IPS-18c (cell line): ENCODE data around the gene TRPC4.

Experiments used
- H3K4me3 ChIP-seq: 2 replicates; pipeline ENCODE4 v1.7.0; 2013; ENCODE audit warnings: low read depth, mild to moderate bottlenecking, low read length, moderate library complexity; ENCODE audit not compliant: insufficient read depth
- H3K9me3 ChIP-seq: one replicate; pipeline ENCODE4 v1.6.1; 2013; ENCODE audit warnings: mild to moderate bottlenecking, low read length, moderate library complexity; ENCODE audit not compliant: control insufficient read depth, insufficient read depth

Gene TRPC4

GRCh38 chr13:37755349-37755748 lies 114.2 kb downstream of the TRPC4 start:
- Histone ChIP-seq H3K4me3 (no peak overlapping the region), H3K9me3 (no peaks in the 10 kb centered on the region)

DNA sequence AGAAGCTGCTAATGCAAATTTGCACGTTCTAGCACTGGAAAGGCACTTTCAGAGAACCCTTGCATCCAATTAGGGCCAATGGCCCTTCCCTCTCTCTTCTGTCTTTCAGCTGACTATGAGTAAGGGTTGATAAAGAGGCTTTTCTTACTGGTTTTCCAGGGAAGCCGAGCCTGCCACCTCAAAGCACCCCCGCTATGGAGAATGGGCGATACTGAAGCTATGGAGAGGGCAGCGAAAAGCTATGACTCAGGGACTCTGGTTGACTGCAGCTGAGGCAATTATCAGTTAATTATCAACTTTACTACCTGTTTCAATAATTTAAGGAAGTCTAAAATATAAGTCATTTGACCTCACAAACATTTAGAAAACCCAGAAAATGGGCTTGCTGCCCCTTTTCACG lies 115.8 kb downstream of the TRPC4 start:
- no peak overlapping the region for H3K4me3 ChIP-seq
- no peaks in the 10 kb centered on the region for H3K9me3 ChIP-seq

DNA sequence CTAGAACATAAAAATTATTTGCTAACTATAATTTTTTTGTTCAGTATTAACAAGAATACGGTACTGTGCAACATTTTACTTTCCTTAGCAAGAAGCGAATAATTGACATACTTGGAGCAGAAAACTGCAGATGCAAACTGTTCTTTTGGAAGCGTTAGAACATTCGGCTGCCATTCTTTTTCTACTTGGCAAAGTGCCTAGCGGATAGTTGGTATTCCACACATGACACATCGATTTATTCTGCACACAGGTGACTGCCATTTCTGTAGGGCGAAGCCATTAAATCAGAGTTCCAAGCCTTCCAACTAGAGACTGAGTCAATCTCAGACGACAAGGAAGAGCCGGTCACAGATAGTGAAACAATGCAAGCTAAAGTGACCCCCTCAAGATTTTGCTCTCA lies 117.4 kb downstream of the TRPC4 start:
- Histone ChIP-seq H3K9me3 (no peaks in the 10 kb centered on the region), H3K4me3 (no peak overlapping the region)

GRCh38 chr13:37751025-37751424 lies 118.5 kb downstream of the TRPC4 start:
- no peak overlapping the region for H3K4me3 ChIP-seq
- H3K9me3 ChIP-seq = no peaks in the 10 kb centered on the region

DNA sequence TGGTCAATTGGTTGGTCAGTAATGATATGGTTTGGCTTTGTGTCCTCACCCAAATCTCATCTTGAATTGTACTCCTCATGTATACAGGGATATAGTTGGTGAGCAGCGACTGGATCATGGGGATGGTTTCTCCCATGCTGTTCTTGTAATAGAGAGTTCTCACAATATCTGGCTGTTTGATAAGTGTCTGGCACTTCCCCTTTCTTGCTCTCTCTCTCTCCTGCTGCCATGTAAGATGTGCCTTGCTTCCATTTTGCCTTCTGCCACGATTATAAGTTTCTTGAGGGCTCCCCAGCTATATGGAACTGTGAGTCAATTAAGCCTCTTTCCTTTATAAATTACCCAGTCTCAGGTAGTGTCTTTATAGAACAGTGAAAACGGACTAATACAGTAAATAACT lies 120.7 kb downstream of the TRPC4 start:
- no peaks in the 10 kb centered on the region for H3K9me3 ChIP-seq
- H3K4me3 ChIP-seq = no peak overlapping the region

DNA sequence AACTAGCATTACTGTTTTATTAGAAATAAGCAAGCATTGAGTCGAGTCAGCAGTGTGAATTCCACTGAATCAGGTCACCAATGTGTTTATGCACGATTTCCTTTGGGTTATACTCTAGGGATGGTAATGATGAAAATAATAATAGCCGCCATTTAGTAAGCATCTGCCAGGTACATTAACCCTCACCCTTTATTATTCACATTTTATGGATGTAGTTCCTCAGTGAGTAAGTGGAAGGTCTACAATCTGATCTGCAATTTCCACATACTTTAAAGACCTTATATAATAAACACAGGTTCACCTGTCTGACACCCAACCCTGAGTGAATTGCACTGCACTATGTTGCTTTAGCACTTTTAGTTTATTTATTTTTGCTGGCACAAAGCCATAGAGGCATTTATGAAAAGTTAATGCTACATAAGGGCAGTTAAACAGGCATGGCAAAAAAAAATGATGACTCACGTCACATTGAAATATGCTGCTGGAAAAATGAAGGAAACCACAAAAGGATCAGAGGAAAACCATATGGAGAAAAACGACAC lies 122.4 kb downstream of the TRPC4 start:
- H3K9me3 ChIP-seq = no peaks in the 10 kb centered on the region
- H3K4me3 ChIP-seq = no peak overlapping the region

DNA sequence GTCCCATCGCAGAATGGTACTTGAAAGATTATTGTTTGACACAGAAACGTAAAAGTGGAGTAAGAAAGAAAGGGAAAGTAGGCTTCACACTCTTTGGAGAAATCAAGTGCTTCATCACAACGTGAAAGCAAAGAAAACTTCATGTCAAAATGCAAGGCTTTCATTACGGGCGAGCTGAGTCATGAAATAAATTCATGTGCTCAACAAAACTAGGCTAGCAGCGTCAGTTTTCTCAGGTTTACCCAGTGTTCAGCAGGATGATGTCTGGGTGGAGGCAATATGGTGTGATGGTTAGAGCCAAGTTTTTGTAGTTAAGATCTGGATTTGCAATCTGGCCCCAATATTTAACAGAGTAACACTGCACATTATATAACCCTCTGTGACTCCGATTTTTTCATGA lies 128.0 kb downstream of the TRPC4 start:
- Histone ChIP-seq H3K9me3 (no peaks in the 10 kb centered on the region), H3K4me3 (no peak overlapping the region)

DNA sequence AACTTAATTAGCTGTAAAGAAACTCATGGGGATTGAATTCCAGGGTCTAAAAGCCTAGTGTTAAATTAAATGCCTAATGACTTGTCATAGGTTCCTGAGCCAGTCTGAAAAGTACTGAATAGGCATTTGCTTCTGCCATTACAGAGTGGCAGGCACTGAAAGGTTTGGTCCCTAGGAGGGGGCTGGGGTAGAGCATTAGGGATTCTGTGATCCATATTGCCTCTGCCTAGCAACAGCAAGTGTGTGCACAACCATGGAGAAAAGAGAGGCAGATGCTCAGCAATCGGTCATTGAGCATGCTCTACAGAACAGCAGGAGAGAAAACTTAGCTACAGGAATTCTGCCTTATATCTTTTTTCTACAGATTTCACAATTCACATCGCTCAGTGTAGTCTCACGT lies 133.5 kb downstream of the TRPC4 start:
- no peak overlapping the region for H3K4me3 ChIP-seq

DNA sequence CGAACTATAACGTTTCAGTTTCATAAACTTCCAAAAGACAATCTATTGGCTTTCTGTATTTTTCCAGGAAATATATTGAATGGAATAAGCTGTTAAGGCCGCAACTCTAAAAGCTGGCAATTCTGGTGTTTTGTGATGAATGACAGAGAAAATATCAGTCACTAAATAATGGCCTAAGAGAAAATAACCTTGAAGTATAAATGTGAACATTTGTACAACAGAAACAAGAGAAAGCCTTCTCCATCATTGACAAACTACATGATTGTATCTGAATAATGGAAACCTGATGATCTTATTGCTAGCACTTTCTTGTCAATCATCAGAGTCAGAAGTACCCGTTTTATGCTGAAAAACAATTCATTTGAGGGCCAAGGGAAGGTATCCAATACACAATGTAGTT lies 134.3 kb downstream of the TRPC4 start:
- Histone ChIP-seq H3K4me3 (no peak overlapping the region), H3K9me3 (no peaks in the 10 kb centered on the region)

More for the DNA sequence above, 133.5 kb downstream of the TRPC4 start:
- no peaks in the 10 kb centered on the region for H3K9me3 ChIP-seq

GRCh38 chr13:37729876-37730275 lies 139.7 kb downstream of the TRPC4 start:
- no peak overlapping the region for H3K4me3 ChIP-seq
- no peaks in the 10 kb centered on the region for H3K9me3 ChIP-seq

- no peaks in the 10 kb centered on the region for H3K9me3 ChIP-seq
- no peak overlapping the region for H3K4me3 ChIP-seq
Observed at GRCh38 chr13:37716420-37717195, 153.0 kb downstream of the TRPC4 start.

GRCh38 chr13:37715606-37716015 lies 154.0 kb downstream of the TRPC4 start:
- H3K9me3 ChIP-seq = no peaks in the 10 kb centered on the region

GRCh38 chr13:37709318-37709717 lies 160.3 kb downstream of the TRPC4 start:
- Histone ChIP-seq H3K9me3 (no peaks in the 10 kb centered on the region), H3K4me3 (no peak overlapping the region)

More at GRCh38 chr13:37715606-37716015, 154.0 kb downstream of the TRPC4 start:
- H3K4me3 ChIP-seq = no peak overlapping the region

DNA sequence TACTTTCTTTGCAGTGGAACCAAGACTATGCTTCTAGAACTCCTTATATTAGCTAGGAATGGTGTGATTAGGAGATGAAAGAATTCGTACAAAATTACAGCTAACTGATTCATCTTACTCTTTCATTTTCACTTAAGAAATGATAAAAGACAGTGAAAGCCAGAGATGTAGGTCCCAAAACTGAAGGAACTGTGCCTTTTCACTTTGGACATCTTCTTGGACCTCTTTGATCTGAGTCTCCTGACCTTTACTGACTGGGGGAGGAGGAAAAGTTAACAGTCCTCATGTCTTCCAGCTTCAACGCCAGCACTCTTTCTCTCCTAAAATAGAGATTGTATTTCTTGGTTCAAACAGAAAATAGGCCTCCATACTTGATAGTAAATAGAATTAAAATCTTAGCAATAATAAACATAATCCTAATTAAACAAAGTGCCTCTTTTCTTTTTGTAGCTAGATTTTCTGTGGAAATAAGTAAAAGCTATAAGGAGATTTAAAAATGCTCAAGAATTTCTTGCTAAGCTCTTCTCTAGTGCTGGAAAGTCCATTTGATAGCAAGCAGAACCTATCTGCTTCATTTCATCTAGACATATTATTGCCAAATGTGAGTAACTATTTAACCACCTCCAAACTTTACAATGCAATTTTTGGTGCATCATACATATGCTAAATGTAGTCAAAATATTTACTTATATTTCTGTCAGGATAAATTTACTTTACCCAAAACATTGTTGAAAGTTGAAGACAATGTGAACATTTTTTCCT lies 161.7 kb downstream of the TRPC4 start:
- no peaks in the 10 kb centered on the region for H3K9me3 ChIP-seq
- no peak overlapping the region for H3K4me3 ChIP-seq

- H3K4me3 ChIP-seq = no peak overlapping the region
- no peaks in the 10 kb centered on the region for H3K9me3 ChIP-seq
Observed at GRCh38 chr13:37706041-37706440, 163.5 kb downstream of the TRPC4 start.

GRCh38 chr13:37701972-37702371 lies 167.6 kb downstream of the TRPC4 start:
- Histone ChIP-seq H3K4me3 (no peak overlapping the region), H3K9me3 (no peaks in the 10 kb centered on the region)

- H3K4me3 ChIP-seq = no peak overlapping the region
- no peaks in the 10 kb centered on the region for H3K9me3 ChIP-seq
Observed at GRCh38 chr13:37701306-37701705, 168.3 kb downstream of the TRPC4 start.

GRCh38 chr13:37700887-37701286 lies 168.7 kb downstream of the TRPC4 start:
- no peaks in the 10 kb centered on the region for H3K9me3 ChIP-seq
- no peak overlapping the region for H3K4me3 ChIP-seq
